Left ventricle myocardium inferior (tissue), 1 donor: Measurements from ENCODE around the gene DNAJC9. TPM values are rescaled to one million over a fixed set of nuclear protein-coding genes. Genes with fewer than 3 reads are reported as not detected.

Experiments used
- DNase-seq: peaks from one replicate; pipeline ENCODE4 v3.0.0-alpha.2; 2020
- H3K27ac ChIP-seq: fragments of 200-600 bp; replicated peaks from 2 replicates; pipeline ENCODE4 v1.8.0; 2021
- H3K27me3 ChIP-seq: fragments of 200-600 bp; 2 replicates; pipeline ENCODE4 v1.8.0; 2021; ENCODE audit warnings: low read depth
- H3K36me3 ChIP-seq: fragments of 200-600 bp; 2 replicates; pipeline ENCODE4 v1.8.0; 2021
- H3K4me1 ChIP-seq: fragments of 200-600 bp; 2 replicates; pipeline ENCODE4 v1.8.0; 2021
- H3K4me3 ChIP-seq: fragments of 200-600 bp; 2 replicates; pipeline ENCODE4 v1.8.0; 2021; ENCODE audit warnings: mild to moderate bottlenecking, moderate library complexity
- H3K9me3 ChIP-seq: fragments of 200-600 bp; replicated peaks from 2 replicates; pipeline ENCODE4 v1.8.0; 2021
- CTCF ChIP-seq: fragments of 200-600 bp; IDR thresholded peaks from 2 replicates; pipeline ENCODE4 v1.8.0; 2021; ENCODE audit warnings: antibody characterized with exemption, mild to moderate bottlenecking, borderline replicate concordance
- intact Hi-C: fragments of 100-400 bp; cut with micrococcal nuclease; formaldehyde crosslinking; loops from one replicate; pipeline ENCODE4 v1.11.0; 2022
- total RNA-seq: library from RNA; stranded (reverse); fragmentation: NEBNext Ultra II Directional; extraction: Animal tissue kit (Norgen Biotek cat#: 25700); gene quantifications from one replicate; pipeline ENCODE4 v1.2.1, GENCODE V29; 2021
- donor health status: DM: no; HTN: yes; CAD: no; lungs with severe emphysema.

The DNAJC9 gene
- total RNA-seq, 1 donor from 2014 or later = 8.6 TPM

GRCh38 chr10:73205890-73206289 is 41.2 kb downstream of the DNAJC9 start:
- H3K36me3 ChIP-seq = peaks cover 31% of the 10 kb centered on the region
- H3K4me3 ChIP-seq = no peak overlapping the region
- H3K4me1 ChIP-seq = peaks cover 5% of the 10 kb centered on the region
- intact Hi-C loops = no loop called here
- no peak overlapping the region for H3K27ac ChIP-seq
- H3K27me3 ChIP-seq = no peaks in the 10 kb centered on the region
- DNase-seq = no peak
- no peaks in the 10 kb centered on the region for H3K9me3 ChIP-seq
- no peak for TF ChIP-seq CTCF

GRCh38 chr10:73205081-73205480 is 42.0 kb downstream of the DNAJC9 start:
- intact Hi-C loops = no loop called here
- Histone ChIP-seq H3K36me3 (peaks cover 29% of the 10 kb centered on the region), H3K9me3 (no peaks in the 10 kb centered on the region)

More at GRCh38 chr10:73205081-73205480, 42.0 kb downstream of the DNAJC9 start:
- H3K27me3 ChIP-seq = no peaks in the 10 kb centered on the region
- H3K4me1 ChIP-seq = peaks cover 5% of the 10 kb centered on the region
- no peak for DNase-seq
- H3K27ac ChIP-seq = no peak overlapping the region
- TF ChIP-seq CTCF = no peak
- H3K4me3 ChIP-seq = no peak overlapping the region

Other genes with a start within 250 kb of the DNAJC9 start
- gene P4HA1, start 150.4 kb downstream of the DNAJC9 start, total RNA-seq = 97.1 TPM
- gene NUDT13, start 136.8 kb downstream of the DNAJC9 start, total RNA-seq = 5.6 TPM
- 15.8 TPM for gene ECD, start 79.2 kb downstream of the DNAJC9 start, total RNA-seq
- gene FAM149B1, start 79.1 kb downstream of the DNAJC9 start, total RNA-seq = 14.0 TPM
- 102 TPM for gene MRPS16, start 5.4 kb upstream of the DNAJC9 start, total RNA-seq
- 2.0 TPM for gene CFAP70, start 111.6 kb upstream of the DNAJC9 start, total RNA-seq
- 115 TPM for gene ANXA7, start 166.8 kb upstream of the DNAJC9 start, total RNA-seq
- 5.9 TPM for gene MSS51, start 186.3 kb upstream of the DNAJC9 start, total RNA-seq
- 64.5 TPM for gene PPP3CB, start 248.8 kb upstream of the DNAJC9 start, total RNA-seq